NCI-H2029 (cell line): ENCODE results near the gene ZNF709.
"Not testable (repeated sequence)": the region's sequence is repeated elsewhere in the genome, so short reads cannot be mapped to it uniquely, and the experiment has no call there.

Source experiments
- DNase-seq: peaks from one replicate; lab custom pipeline; 2025; lab: John Stamatoyannopoulos, UW

The ZNF709 gene

GRCh38 chr19:12450844-12451243 lies 33.8 kb downstream of the ZNF709 start:
- DNase-seq = no peak

DNA sequence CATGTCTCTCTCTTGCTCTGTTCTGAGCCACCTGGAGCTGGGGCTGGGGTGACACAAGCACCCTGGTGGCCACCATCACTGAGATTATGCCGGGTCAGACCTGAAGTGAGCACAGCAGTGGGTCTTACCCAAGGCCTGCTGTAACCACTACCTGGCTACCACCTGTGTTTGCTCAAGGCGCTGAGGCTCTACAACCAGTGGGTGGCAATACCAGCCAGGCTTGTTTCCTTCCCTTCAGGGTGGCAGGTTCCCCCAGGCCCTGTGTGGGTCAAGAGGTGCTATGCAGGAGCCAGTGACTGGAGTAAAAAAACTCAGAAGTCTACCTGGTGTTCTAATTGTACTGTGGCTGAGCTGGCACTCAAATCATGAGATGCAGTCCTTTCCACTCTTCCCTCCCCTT lies 35.8 kb downstream of the ZNF709 start:
- DNase-seq = no peak

GRCh38 chr19:12440541-12441316 lies 43.9 kb downstream of the ZNF709 start, which contains the start of gene ZNF443:
ZNF443 (minus strand) TSS chr19:12441021; CDS start chr19:12440914, 107 bp downstream.
- DNase-seq = peak; percentile 97

- DNase-seq = not testable (repeated sequence)
Measured at GRCh38 chr19:12439686-12440540, 44.7 kb downstream of the ZNF709 start.

- not testable (repeated sequence) for DNase-seq
Measured at GRCh38 chr19:12430726-12431299, 53.8 kb downstream of the ZNF709 start.

DNA sequence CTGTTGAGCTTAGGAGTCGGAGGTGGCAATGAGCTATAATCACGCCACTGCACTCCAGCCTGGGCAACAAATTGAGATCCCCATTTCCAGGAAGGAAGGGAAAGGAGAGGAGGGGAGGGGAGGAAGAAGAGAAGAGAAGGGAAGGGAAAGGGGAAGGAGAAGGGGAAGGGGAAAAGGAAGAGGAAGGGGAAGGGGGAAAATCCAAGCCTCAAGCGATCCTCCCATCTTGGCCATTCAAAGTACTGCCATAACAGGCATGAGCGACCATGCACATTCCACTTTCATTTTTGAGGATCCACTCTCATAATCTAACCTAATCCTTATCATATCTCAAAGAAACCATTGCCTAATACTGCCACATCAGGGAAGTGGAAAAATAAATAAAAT lies 58.7 kb downstream of the ZNF709 start:
- DNase-seq = no peak

- DNase-seq = no peak
Measured at GRCh38 chr19:12425236-12425887, 59.3 kb downstream of the ZNF709 start.

DNA sequence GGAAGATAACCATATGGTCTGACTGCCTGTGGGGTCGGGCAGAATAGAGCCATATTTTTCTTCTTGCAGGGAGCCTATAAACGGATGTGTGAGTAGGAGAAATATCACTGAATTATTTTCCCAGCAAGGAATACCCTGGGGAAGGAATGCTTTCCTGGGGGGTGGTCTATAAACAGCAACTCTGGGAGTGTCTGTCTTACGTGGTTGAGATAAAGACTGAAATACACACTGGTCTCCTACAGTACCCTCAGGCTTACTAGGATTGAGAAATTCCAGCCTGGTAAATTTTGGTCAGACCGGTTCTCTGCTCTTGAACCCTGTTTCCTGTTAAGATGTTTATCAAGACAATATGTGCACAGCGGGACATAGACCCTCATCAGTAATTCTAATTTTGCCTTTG lies 67.3 kb downstream of the ZNF709 start:
- not testable (repeated sequence) for DNase-seq

- no peak for DNase-seq
Measured at GRCh38 chr19:12411893-12412292, 72.7 kb downstream of the ZNF709 start.
